ENCODE measurements around the gene AIP. TPM values are rescaled to one million over a fixed set of nuclear protein-coding genes. Genes with fewer than 3 reads are reported as not detected.

The AIP gene
- 39.2 and 39.5 TPM in 2 replicates for total RNA-seq
- long read RNA-seq, transcript AIP-201 (6 exons, 1,221 nt) = major isoform, 17 of 19 reads
- long read RNA-seq, partial matches to known transcripts = 1 of 19 reads
- long read RNA-seq, other reads (novel, unspliced or antisense) = 1 of 19 reads

DNA sequence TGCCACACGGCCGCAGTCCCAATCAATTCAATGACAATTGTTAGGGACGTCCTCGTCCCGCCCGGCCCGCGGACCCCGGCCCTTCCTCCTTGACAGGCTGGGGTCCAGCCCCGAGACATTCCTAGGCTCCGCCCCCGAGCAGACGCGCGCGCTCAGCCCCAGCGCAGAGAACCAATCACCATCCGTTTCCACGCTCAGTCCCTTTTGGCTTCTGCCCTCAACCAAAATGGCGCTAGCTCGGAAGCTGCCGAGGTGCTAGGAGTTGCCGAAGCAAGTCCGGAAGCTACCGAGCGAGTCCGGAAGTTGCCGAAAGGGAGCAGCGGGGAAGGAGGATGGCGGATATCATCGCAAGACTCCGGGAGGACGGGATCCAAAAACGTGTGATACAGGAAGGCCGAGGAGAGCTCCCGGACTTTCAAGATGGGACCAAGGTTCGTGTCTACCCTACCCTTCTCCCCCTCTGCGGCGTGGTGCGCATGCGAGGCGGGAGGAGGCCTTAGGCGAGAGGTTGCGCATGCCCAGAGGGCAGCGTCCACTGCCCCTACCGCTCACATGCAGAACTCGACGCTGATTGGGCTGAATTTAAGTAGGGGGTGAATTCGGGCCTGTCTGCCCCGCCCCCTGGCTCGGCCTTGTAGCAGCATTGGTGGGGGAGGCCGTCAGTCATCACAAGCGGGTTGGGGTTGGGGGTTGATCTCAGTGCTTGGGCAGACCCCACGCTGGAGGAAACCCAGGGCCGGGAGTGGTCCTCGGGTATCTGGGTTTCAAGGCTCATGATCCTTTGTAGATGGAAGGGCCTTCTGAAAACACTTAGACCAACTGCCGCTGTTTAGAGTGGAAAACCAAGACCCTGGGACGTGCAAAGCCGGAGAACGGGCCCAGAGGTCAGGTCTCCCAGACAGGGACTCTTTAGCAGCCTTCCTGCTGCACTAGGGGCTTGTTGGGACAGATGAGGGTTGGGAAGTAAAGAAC, at the start of gene AIP:
Gene AIP, plus strand, starts transcription at position 200 of the 972 bp plus-strand sequence. Its CDS starts 133 bp downstream, at position 333.
- Mint-ChIP-seq H3K27ac (peak within 1 kb of the TSS; percentile 94), H3K27me3 (peaks cover 2% of the 10 kb centered on the region), H3K9me3 (ENCODE audit: low read depth) (peaks cover 2% of the 10 kb centered on the region), H3K4me1 (ENCODE audit: low read depth) (peaks cover 9% of the 10 kb centered on the region), H3K4me3 (ENCODE audit: low read depth) (peak within 1 kb of the TSS; percentile 87), H3K36me3 (ENCODE audit: insufficient read depth) (peaks cover 12% of the 10 kb centered on the region)
- TF ChIP-seq, protein P1, sequence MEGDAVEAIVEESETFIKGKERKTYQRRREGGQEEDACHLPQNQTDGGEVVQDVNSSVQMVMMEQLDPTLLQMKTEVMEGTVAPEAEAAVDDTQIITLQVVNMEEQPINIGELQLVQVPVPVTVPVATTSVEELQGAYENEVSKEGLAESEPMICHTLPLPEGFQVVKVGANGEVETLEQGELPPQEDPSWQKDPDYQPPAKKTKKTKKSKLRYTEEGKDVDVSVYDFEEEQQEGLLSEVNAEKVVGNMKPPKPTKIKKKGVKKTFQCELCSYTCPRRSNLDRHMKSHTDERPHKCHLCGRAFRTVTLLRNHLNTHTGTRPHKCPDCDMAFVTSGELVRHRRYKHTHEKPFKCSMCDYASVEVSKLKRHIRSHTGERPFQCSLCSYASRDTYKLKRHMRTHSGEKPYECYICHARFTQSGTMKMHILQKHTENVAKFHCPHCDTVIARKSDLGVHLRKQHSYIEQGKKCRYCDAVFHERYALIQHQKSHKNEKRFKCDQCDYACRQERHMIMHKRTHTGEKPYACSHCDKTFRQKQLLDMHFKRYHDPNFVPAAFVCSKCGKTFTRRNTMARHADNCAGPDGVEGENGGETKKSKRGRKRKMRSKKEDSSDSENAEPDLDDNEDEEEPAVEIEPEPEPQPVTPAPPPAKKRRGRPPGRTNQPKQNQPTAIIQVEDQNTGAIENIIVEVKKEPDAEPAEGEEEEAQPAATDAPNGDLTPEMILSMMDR (IDR thresholded peaks at IDR 0.05; ENCODE audit: unreplicated experiment) = peak; percentile 15
- peak; percentile 95 for DNase-seq (ENCODE audit: low spot score, unreplicated experiment)

DNA sequence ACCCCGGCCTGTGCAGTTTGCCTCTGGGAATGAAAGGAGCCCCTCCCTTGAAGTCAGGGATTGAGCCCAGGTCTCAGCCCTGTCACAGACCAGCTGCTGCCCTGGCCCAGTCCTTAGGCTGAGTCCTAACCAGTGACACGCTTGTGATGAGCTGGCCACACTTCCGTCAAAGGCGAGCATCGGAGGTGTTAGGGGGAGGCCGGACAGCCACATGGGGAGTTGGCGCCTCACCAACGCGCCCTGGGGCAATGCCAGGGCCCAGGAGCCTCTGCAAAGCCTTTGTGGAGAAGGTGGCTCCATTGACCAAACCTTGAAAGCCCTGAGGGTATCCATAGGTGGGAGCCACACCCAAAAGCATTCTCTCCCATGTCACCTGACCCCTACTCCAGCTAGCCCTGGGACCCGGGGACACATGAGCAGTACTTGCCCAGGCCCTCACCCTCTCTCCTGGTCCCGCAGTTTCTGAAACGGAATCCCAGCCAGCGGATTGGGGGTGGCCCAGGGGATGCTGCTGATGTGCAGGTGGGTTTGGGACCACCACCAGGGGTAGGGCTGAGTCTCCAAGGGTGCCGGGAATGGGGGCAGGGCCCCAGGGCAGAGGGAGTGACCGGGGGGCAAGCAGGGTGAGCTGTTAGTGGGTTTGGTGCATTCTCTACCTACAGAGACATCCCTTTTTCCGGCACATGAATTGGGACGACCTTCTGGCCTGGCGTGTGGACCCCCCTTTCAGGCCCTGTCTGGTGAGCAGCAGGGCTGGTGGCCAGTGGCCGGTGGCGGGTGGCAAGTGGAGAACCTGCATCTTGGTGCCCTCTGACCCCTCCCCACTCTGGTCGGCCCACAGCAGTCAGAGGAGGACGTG, 49.1 kb upstream of the AIP start:
- Mint-ChIP-seq H3K36me3 (ENCODE audit: insufficient read depth) (peaks cover 3% of the 10 kb centered on the region), H3K4me1 (ENCODE audit: low read depth) (peaks cover under 1% of the 10 kb centered on the region), H3K27ac (no peak overlapping the region), H3K4me3 (ENCODE audit: low read depth) (no peak overlapping the region), H3K27me3 (no peaks in the 10 kb centered on the region), H3K9me3 (ENCODE audit: low read depth) (no peaks in the 10 kb centered on the region)
- no peak for DNase-seq (ENCODE audit: low spot score, unreplicated experiment)
- TF ChIP-seq, protein P1 (IDR thresholded peaks at IDR 0.05; ENCODE audit: unreplicated experiment) = no peak

DNA sequence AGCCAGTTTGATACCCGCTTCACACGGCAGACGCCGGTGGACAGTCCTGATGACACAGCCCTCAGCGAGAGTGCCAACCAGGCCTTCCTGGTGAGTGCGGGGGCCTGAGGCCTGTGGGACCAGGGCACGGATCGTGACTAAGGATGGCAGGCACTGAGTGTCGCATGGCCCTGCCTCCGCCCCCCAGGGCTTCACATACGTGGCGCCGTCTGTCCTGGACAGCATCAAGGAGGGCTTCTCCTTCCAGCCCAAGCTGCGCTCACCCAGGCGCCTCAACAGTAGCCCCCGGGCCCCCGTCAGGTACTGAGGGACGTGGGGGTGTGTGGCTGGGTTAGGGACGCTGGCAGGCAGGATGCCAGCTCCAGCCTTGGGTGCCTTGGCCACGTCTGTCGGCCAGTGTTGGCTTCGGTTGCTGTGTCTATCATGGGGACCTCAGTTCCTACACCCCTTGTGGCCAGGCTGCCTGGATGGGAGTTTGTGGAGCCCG, 48.4 kb upstream of the AIP start:
- H3K36me3 Mint-ChIP-seq (ENCODE audit: insufficient read depth) = peaks cover 3% of the 10 kb centered on the region
- no peak overlapping the region for H3K27ac Mint-ChIP-seq
- no peak for DNase-seq (ENCODE audit: low spot score, unreplicated experiment)
- TF ChIP-seq, protein P1 (IDR thresholded peaks at IDR 0.05; ENCODE audit: unreplicated experiment) = no peak
- H3K4me1 Mint-ChIP-seq (ENCODE audit: low read depth) = no peaks in the 10 kb centered on the region
- H3K4me3 Mint-ChIP-seq (ENCODE audit: low read depth) = no peak overlapping the region
- H3K9me3 Mint-ChIP-seq (ENCODE audit: low read depth) = no peaks in the 10 kb centered on the region
- H3K27me3 Mint-ChIP-seq = no peaks in the 10 kb centered on the region

DNA sequence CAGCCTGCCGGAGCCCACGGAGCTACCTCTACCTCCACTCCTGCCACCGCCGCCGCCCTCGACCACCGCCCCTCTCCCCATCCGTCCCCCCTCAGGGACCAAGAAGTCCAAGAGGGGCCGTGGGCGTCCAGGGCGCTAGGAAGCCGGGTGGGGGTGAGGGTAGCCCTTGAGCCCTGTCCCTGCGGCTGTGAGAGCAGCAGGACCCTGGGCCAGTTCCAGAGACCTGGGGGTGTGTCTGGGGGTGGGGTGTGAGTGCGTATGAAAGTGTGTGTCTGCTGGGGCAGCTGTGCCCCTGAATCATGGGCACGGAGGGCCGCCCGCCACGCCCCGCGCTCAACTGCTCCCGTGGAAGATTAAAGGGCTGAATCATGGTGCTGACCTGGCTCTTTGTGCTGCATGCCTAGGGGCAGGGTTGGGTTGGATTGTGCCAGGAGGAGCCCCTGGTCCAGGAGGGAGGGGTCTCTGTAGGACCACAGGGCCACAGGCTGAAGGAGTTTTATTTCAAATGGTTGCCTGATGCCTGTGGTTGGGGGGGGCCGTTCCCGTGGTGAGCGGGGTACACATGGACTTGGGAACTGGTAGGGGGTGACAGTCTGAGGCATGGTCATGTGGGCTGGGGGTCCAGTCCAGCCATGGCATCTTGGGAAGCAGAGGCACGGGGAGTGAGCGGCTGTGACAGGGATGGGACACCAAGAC, 47.6 kb upstream of the AIP start:
- no peak for DNase-seq (ENCODE audit: low spot score, unreplicated experiment)
- H3K27ac Mint-ChIP-seq = no peak overlapping the region
- no peak overlapping the region for H3K4me3 Mint-ChIP-seq (ENCODE audit: low read depth)
- no peaks in the 10 kb centered on the region for H3K27me3 Mint-ChIP-seq
- no peaks in the 10 kb centered on the region for H3K9me3 Mint-ChIP-seq (ENCODE audit: low read depth)
- H3K36me3 Mint-ChIP-seq (ENCODE audit: insufficient read depth) = peaks cover 3% of the 10 kb centered on the region
- no peaks in the 10 kb centered on the region for H3K4me1 Mint-ChIP-seq (ENCODE audit: low read depth)
- TF ChIP-seq, protein P1 (IDR thresholded peaks at IDR 0.05; ENCODE audit: unreplicated experiment) = no peak

Measured in progenitor cell of endocrine pancreas (in vitro differentiated cells).